Measurements from ENCODE around the gene SUCLG2. TPM values are rescaled to one million over a fixed set of nuclear protein-coding genes. Genes with fewer than 3 reads are reported as not detected.

Gene SUCLG2
- total and polyA plus RNA-seq, 7 donors = 63.1 to 289 (median 70.9) TPM

GRCh38 chr3:67472674-67473201 lies 181.7 kb downstream of the SUCLG2 start:
- TF ChIP-seq POLR2AphosphoS5 (IDR thresholded peaks at IDR 0.05) (no peak), POLR2A (IDR thresholded peaks at IDR 0.05) (no peak), EP300 (IDR thresholded peaks at IDR 0.05) (no peak), CTCF (IDR thresholded peaks at IDR 0.05) (no peak)
- WGBS, 2 donors = 96% methylated on average over 2 of the region's 2 CpGs
- H3K27ac ChIP-seq = no peak overlapping the region
- no peaks in the 10 kb centered on the region for H3K27me3 ChIP-seq
- no peaks in the 10 kb centered on the region for H3K36me3 ChIP-seq
- H3K4me3 ChIP-seq = no peak overlapping the region
- intact Hi-C loops (cut with DNase I) = no loop called here
- no peaks in the 10 kb centered on the region for H3K4me1 ChIP-seq
- H3K9me3 ChIP-seq = no peaks in the 10 kb centered on the region
- DNase-seq = no peak

DNA sequence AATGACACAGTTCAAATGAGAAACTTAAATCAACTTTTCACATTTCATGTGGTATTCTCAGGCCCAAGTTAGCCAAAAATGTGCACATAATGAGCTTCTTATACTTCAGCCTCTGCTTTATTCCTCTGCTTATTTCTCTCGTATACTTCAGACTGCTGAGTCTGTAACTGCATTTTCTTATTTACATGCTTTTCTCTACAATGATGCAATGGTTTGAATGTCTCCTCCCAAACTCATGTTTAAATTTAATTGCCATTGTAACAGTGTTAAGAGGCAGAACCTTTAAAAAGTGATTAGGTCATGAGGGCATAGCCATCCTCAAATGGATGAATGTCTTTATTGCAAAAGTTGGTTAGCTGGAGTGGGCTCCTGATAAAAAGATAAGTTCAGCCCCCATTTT lies 184.2 kb downstream of the SUCLG2 start:
- H3K27me3 ChIP-seq = no peaks in the 10 kb centered on the region
- no peaks in the 10 kb centered on the region for H3K9me3 ChIP-seq
- no peaks in the 10 kb centered on the region for H3K36me3 ChIP-seq
- H3K27ac ChIP-seq = no peak overlapping the region
- no peak overlapping the region for H3K4me3 ChIP-seq
- H3K4me1 ChIP-seq = no peaks in the 10 kb centered on the region
- no peak for DNase-seq
- TF ChIP-seq EP300 (IDR thresholded peaks at IDR 0.05) (no peak), POLR2AphosphoS5 (IDR thresholded peaks at IDR 0.05) (no peak), POLR2A (IDR thresholded peaks at IDR 0.05) (no peak), CTCF (IDR thresholded peaks at IDR 0.05) (no peak)
- intact Hi-C loops (cut with DNase I) = no loop called here
- 94 to 99% methylated on average over 1 of the region's 1 CpG for WGBS, 2 donors

- H3K36me3 ChIP-seq = no peaks in the 10 kb centered on the region
- H3K27me3 ChIP-seq = no peaks in the 10 kb centered on the region
- H3K9me3 ChIP-seq = no peaks in the 10 kb centered on the region
- H3K4me1 ChIP-seq = no peaks in the 10 kb centered on the region
- 96 to 97% methylated on average over 4 of the region's 4 CpGs for WGBS, 2 donors
- H3K27ac ChIP-seq = no peak overlapping the region
- DNase-seq = no peak
- intact Hi-C loops (cut with DNase I) = no loop called here
- TF ChIP-seq CTCF (IDR thresholded peaks at IDR 0.05) = no peak
- H3K4me3 ChIP-seq = no peak overlapping the region
Measured at GRCh38 chr3:67468511-67468910, 185.9 kb downstream of the SUCLG2 start.

DNA sequence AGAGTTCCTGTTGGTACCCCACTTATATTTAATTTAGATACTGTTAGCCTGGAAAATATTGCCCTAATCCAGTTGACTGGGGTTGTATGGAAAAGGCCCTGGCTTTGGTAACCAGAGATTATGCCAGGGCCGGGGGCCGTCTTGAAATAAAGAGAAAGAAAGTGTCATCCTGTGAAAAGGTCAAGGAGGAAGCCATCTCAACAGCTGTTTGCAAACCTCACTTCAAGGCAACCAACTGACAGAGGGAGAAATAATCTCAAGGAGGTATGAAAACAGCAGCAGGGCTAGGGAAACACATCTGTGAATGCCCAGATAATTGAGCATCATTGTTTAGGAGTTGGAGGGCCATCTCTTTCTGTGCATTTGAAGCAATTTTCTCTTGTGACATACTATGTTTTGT lies 190.8 kb downstream of the SUCLG2 start:
- intact Hi-C loops (cut with DNase I) = no loop called here
- DNase-seq = no peak
- Histone ChIP-seq H3K4me3 (no peak overlapping the region), H3K9me3 (no peaks in the 10 kb centered on the region), H3K36me3 (no peaks in the 10 kb centered on the region), H3K27ac (no peak overlapping the region), H3K4me1 (no peaks in the 10 kb centered on the region), H3K27me3 (no peaks in the 10 kb centered on the region)
- 78 to 85% methylated on average over 2 of the region's 2 CpGs for WGBS, 2 donors
- TF ChIP-seq POLR2AphosphoS5 (IDR thresholded peaks at IDR 0.05) = no peak
- no peak for TF ChIP-seq EP300 (IDR thresholded peaks at IDR 0.05)
- TF ChIP-seq CTCF (IDR thresholded peaks at IDR 0.05) = no peak
- TF ChIP-seq POLR2A (IDR thresholded peaks at IDR 0.05) = no peak

DNA sequence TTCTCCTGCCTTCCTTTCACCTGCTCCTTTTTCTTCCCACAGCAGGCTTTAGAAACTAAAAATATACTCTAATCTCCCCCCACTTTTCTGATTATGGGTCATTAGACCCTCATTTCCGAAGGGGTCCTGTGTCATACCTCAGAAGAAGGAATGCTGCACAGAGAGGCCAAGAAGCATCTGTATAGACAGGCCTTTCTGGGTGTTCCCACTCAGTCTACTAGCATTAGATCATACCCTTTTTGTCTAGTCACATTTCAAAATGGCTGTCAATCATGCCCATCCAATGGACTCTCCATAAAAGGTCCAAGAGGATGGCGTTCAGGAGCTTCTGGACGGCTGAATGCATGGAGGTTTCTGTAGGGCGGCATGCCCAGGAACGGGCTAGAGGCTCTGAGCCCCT lies 192.2 kb downstream of the SUCLG2 start:
- intact Hi-C loops (cut with DNase I) = no loop called here
- Histone ChIP-seq H3K4me1 (no peaks in the 10 kb centered on the region), H3K9me3 (no peaks in the 10 kb centered on the region), H3K27ac (no peak overlapping the region), H3K4me3 (no peak overlapping the region), H3K36me3 (no peaks in the 10 kb centered on the region), H3K27me3 (no peaks in the 10 kb centered on the region)
- WGBS, 2 donors = 89 to 97% methylated on average over 5 of the region's 5 CpGs
- no peak for DNase-seq
- no peak for TF ChIP-seq CTCF (IDR thresholded peaks at IDR 0.05)
